Measurements from ENCODE around the gene RAVER2. TPM values are rescaled to one million over a fixed set of nuclear protein-coding genes. Genes with fewer than 3 reads are reported as not detected.

Gene RAVER2
- total RNA-seq, 1 donor from 2014 or later: 18.6 TPM

DNA sequence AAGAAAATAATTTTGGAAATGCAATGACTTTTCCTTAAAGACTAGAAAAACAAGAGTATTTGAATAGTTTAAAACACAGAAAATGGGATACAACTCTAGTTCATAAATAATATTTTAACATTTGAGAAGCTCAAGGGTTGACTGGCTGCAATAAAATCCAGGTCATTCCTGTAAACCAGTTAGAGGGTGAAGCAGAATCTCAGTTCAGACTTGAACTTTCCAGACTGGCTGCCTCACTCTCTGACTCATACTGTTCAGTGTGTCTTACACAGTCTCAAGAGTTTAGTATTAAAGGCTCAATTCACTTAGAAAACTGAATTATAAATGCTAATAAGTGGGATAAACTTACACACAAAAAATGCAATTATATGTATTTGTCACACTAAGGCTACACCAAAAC, 89.9 kb downstream of the RAVER2 start:
- TF ChIP-seq, protein P1, sequence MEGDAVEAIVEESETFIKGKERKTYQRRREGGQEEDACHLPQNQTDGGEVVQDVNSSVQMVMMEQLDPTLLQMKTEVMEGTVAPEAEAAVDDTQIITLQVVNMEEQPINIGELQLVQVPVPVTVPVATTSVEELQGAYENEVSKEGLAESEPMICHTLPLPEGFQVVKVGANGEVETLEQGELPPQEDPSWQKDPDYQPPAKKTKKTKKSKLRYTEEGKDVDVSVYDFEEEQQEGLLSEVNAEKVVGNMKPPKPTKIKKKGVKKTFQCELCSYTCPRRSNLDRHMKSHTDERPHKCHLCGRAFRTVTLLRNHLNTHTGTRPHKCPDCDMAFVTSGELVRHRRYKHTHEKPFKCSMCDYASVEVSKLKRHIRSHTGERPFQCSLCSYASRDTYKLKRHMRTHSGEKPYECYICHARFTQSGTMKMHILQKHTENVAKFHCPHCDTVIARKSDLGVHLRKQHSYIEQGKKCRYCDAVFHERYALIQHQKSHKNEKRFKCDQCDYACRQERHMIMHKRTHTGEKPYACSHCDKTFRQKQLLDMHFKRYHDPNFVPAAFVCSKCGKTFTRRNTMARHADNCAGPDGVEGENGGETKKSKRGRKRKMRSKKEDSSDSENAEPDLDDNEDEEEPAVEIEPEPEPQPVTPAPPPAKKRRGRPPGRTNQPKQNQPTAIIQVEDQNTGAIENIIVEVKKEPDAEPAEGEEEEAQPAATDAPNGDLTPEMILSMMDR (IDR thresholded peaks at IDR 0.05; ENCODE audit: unreplicated experiment): no peak
- no peak for DNase-seq (ENCODE audit: low spot score in 2 of 2, unreplicated experiment in 2 of 2)
- H3K27me3 Mint-ChIP-seq (ENCODE audit: low read depth): no peaks in the 10 kb centered on the region
- H3K36me3 Mint-ChIP-seq: peaks cover 46% of the 10 kb centered on the region
- H3K27ac Mint-ChIP-seq: no peak overlapping the region
- no peaks in the 10 kb centered on the region for H3K4me1 Mint-ChIP-seq
- no peak overlapping the region for H3K4me3 Mint-ChIP-seq
- H3K9me3 Mint-ChIP-seq: no peaks in the 10 kb centered on the region

DNA sequence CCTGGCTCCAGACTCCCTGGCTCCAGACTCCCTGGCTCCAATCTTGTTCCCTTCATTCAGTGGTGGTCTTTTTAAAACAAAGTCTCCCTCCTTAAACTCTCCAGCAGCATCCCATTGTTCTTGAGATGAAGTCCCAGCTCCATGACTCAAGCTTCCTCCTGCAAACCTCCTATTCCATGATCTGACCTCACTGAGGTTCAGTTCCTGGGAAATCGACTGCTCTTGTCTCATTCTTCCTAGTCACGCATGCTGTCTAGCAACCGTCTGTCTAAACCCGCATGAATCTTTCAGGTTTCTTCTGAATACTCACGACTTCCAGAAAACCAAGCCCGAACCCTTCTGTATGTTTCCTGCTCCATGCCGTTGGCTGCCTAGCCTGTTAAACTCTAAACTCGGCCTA, 91.9 kb downstream of the RAVER2 start:
- Mint-ChIP-seq H3K27me3 (ENCODE audit: low read depth) (no peaks in the 10 kb centered on the region), H3K9me3 (no peaks in the 10 kb centered on the region), H3K27ac (no peak overlapping the region), H3K4me1 (no peaks in the 10 kb centered on the region), H3K36me3 (peaks cover 56% of the 10 kb centered on the region), H3K4me3 (no peak overlapping the region)
- TF ChIP-seq, protein P1 (IDR thresholded peaks at IDR 0.05; ENCODE audit: unreplicated experiment): no peak
- no peak for DNase-seq (ENCODE audit: low spot score in 2 of 2, unreplicated experiment in 2 of 2)

DNA sequence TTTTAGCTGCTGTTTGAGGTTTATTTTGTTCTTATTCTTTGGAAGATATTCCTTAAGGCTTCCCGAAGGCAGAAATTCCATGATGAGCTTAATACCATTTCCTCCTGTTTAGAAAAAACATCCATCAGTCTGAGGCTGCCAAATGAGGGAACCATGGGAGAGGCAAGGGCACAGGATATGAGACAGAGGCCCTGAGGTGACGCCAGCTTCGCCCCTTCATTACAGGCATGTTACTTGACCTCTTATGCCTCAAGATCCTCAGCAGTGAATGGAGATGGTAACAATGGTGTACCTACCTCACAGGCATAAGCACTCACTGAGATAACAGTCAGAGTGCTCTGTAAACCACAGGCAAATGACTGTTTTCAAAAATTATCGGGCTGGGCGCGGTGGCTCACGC, 93.6 kb downstream of the RAVER2 start:
- Mint-ChIP-seq H3K27ac (no peak overlapping the region), H3K27me3 (ENCODE audit: low read depth) (no peaks in the 10 kb centered on the region), H3K36me3 (peaks cover 45% of the 10 kb centered on the region), H3K9me3 (no peaks in the 10 kb centered on the region), H3K4me3 (no peak overlapping the region), H3K4me1 (no peaks in the 10 kb centered on the region)
- TF ChIP-seq, protein P1 (IDR thresholded peaks at IDR 0.05; ENCODE audit: unreplicated experiment): no peak
- no peak for DNase-seq (ENCODE audit: low spot score in 2 of 2, unreplicated experiment in 2 of 2)

DNA sequence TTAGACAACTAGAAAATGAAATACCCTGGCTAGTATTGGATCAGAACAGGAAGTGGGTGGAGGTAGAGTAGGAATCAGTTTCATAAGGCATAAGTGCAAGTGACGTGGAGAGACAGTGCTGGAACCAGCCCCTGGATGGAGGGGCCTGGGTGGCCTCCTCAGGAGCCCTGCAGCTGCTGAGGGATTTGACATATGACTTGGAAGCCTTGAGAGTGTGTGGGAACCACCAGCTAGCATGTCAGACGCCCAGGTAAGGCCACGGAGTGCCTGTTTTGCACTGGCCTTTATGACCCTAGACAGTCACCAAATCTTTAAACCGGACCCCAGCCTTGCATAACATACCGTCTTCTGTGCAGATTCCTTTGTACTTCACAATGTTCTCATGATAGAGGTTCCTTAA, 94.4 kb downstream of the RAVER2 start:
- H3K9me3 Mint-ChIP-seq: no peaks in the 10 kb centered on the region
- no peaks in the 10 kb centered on the region for H3K4me1 Mint-ChIP-seq
- no peak overlapping the region for H3K27ac Mint-ChIP-seq
- no peak overlapping the region for H3K4me3 Mint-ChIP-seq
- peaks cover 44% of the 10 kb centered on the region for H3K36me3 Mint-ChIP-seq
- DNase-seq (ENCODE audit: low spot score in 2 of 2, unreplicated experiment in 2 of 2): no peak
- TF ChIP-seq, protein P1 (IDR thresholded peaks at IDR 0.05; ENCODE audit: unreplicated experiment): no peak
- no peaks in the 10 kb centered on the region for H3K27me3 Mint-ChIP-seq (ENCODE audit: low read depth)

DNA sequence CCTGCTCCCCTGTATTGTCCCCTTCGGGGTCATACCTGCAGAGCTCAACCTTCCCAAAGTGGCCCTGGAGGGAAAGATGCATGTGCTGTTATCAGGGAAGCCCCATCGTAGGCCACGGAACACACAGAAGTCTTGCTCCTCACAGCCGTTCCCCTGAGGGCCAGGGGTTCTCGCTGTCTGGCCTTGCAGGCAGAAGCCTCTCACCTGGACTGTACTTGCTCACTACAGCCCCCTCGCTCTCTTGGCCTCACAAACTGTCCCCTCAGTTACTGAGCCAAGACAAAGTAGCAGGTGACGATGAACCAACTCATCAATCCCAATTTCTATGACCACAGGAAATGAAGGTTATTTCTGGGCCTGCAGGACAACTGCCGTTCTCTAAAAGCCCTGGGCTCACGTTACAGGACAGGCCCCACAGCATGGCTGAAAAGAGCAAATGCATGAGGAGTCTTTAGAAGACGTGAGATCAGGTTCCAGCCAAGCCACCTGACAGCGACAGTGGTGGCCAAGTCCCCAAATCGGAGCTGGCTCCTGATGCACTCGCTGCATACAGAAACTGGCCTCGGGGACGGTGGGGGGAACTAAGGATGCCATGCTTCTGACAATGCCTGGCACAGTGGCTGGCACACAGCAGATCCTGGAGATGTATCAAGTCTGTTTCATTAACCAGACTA, 95.0 kb downstream of the RAVER2 start:
- Mint-ChIP-seq H3K27me3 (ENCODE audit: low read depth) (no peaks in the 10 kb centered on the region), H3K27ac (no peak overlapping the region), H3K4me3 (no peak overlapping the region), H3K36me3 (peaks cover 43% of the 10 kb centered on the region), H3K9me3 (no peaks in the 10 kb centered on the region), H3K4me1 (no peaks in the 10 kb centered on the region)
- DNase-seq (ENCODE audit: low spot score in 2 of 2, unreplicated experiment in 2 of 2): no peak
- TF ChIP-seq, protein P1 (IDR thresholded peaks at IDR 0.05; ENCODE audit: unreplicated experiment): no peak
